PC-3 (cell line): Measurements from ENCODE around the gene TTC28.

Experiments
- CTCF ChIP-seq: fragments of 300-600 bp; sonication (generic); conservative IDR thresholded peaks from 2 replicates; pipeline ENCODE4 v1.5.1; 2017; ENCODE audit warnings: antibody characterized with exemption, low read depth, mild to moderate bottlenecking, low read length
- EZH2 ChIP-seq: fragments of 300-600 bp; sonication (generic); IDR thresholded peaks from one replicate; pipeline ENCODE4 v1.6.1; 2017; ENCODE audit warnings: antibody characterized with exemption, mild to moderate bottlenecking, low read length; ENCODE audit not compliant: unreplicated experiment
- EZH2phosphoT487 ChIP-seq: fragments of 300-600 bp; sonication (generic); IDR thresholded peaks from 2 replicates; pipeline ENCODE4 v1.6.1; 2018; ENCODE audit warnings: mild to moderate bottlenecking, antibody characterized with exemption, low read length, borderline replicate concordance

- TF ChIP-seq CTCF (no peak), EZH2 (no peak), EZH2phosphoT487 (no peak)
Observed at GRCh38 chr22:28442711-28443525, 236.7 kb downstream of the TTC28 start.
